ENCODE data around the gene CAPS. TPM values are rescaled to one million over a fixed set of nuclear protein-coding genes. Genes with fewer than 3 reads are reported as not detected.

The CAPS gene
- total and polyA plus RNA-seq, 2 experiments from 2014 or later: 15.5 to 17.8 TPM

- H3K4me2 ChIP-seq: peak overlapping the region; percentile 42
- no peaks in the 10 kb centered on the region for H3K9me3 ChIP-seq (ENCODE audit: low read depth)
- peak; percentile 76 for DNase-seq (ENCODE audit: low spot score)
- no peaks in the 10 kb centered on the region for H3K9me2 ChIP-seq (replicated peaks; ENCODE audit: insufficient read depth)
- no peaks in the 10 kb centered on the region for H3K79me2 ChIP-seq
- no peak overlapping the region for H2AFZ ChIP-seq
- H3K27me3 ChIP-seq: no peaks in the 10 kb centered on the region
- peaks cover 12% of the 10 kb centered on the region for H3K4me1 ChIP-seq (ENCODE audit: insufficient read depth)
- H3K4me3 ChIP-seq: no peak overlapping the region
- peak; percentile 77 for TF ChIP-seq CTCF (IDR thresholded peaks at IDR 0.05; ENCODE audit: poor library complexity)
- no peak for TF ChIP-seq EZH2 (IDR thresholded peaks at IDR 0.05; ENCODE audit: borderline replicate concordance)
- no peak for TF ChIP-seq EZH2phosphoT487 (IDR thresholded peaks at IDR 0.05; ENCODE audit: low read depth, severe bottlenecking, unreplicated experiment)
- 40% methylated on average over 47 of the region's 48 CpGs for WGBS (ENCODE audit: low lambda C conversion rate, missing lambda C conversion rate)
- no peaks in the 10 kb centered on the region for H3K36me3 ChIP-seq (replicated peaks; ENCODE audit: insufficient read depth, low read depth)
- H3K27ac ChIP-seq: no peak overlapping the region
- peaks cover 2% of the 10 kb centered on the region for H4K20me1 ChIP-seq (ENCODE audit: insufficient read depth, poor library complexity, severe bottlenecking)
Measured at GRCh38 chr19:5891938-5892771, 21.9 kb upstream of the CAPS start.

- Histone ChIP-seq H3K4me2 (peak overlapping the region; percentile 42), H3K27me3 (no peaks in the 10 kb centered on the region), H3K9me3 (ENCODE audit: low read depth) (no peaks in the 10 kb centered on the region), H4K20me1 (ENCODE audit: insufficient read depth, poor library complexity, severe bottlenecking) (peaks cover 9% of the 10 kb centered on the region), H2AFZ (no peak overlapping the region), H3K4me3 (no peak overlapping the region), H3K4me1 (ENCODE audit: insufficient read depth) (peaks cover 12% of the 10 kb centered on the region), H3K36me3 (replicated peaks; ENCODE audit: insufficient read depth, low read depth) (no peaks in the 10 kb centered on the region), H3K27ac (no peak overlapping the region), H3K9me2 (replicated peaks; ENCODE audit: insufficient read depth) (no peaks in the 10 kb centered on the region), H3K79me2 (no peaks in the 10 kb centered on the region)
- WGBS (ENCODE audit: low lambda C conversion rate, missing lambda C conversion rate): 71% methylated on average over 15 of the region's 15 CpGs
- TF ChIP-seq CTCF (IDR thresholded peaks at IDR 0.05; ENCODE audit: poor library complexity) (no peak), EZH2 (IDR thresholded peaks at IDR 0.05; ENCODE audit: borderline replicate concordance) (no peak), EZH2phosphoT487 (IDR thresholded peaks at IDR 0.05; ENCODE audit: low read depth, severe bottlenecking, unreplicated experiment) (no peak)
- DNase-seq (ENCODE audit: low spot score): no peak
Measured at GRCh38 chr19:5892772-5893275, 21.2 kb upstream of the CAPS start.

- Histone ChIP-seq H3K27me3 (no peaks in the 10 kb centered on the region), H4K20me1 (ENCODE audit: insufficient read depth, poor library complexity, severe bottlenecking) (peaks cover 14% of the 10 kb centered on the region), H3K4me1 (ENCODE audit: insufficient read depth) (peaks cover 12% of the 10 kb centered on the region), H3K36me3 (replicated peaks; ENCODE audit: insufficient read depth, low read depth) (no peaks in the 10 kb centered on the region), H3K9me3 (ENCODE audit: low read depth) (no peaks in the 10 kb centered on the region), H3K4me3 (no peak overlapping the region), H3K79me2 (peaks cover 4% of the 10 kb centered on the region), H3K9me2 (replicated peaks; ENCODE audit: insufficient read depth) (no peaks in the 10 kb centered on the region), H3K4me2 (no peak overlapping the region), H2AFZ (no peak overlapping the region), H3K27ac (no peak overlapping the region)
- WGBS (ENCODE audit: low lambda C conversion rate, missing lambda C conversion rate): 84% methylated on average over 13 of the region's 13 CpGs
- no peak for TF ChIP-seq EZH2phosphoT487 (IDR thresholded peaks at IDR 0.05; ENCODE audit: low read depth, severe bottlenecking, unreplicated experiment)
- TF ChIP-seq CTCF (IDR thresholded peaks at IDR 0.05; ENCODE audit: poor library complexity): no peak
- TF ChIP-seq EZH2 (IDR thresholded peaks at IDR 0.05; ENCODE audit: borderline replicate concordance): no peak
- no peak for DNase-seq (ENCODE audit: low spot score)
Measured at GRCh38 chr19:5893296-5893903, 20.7 kb upstream of the CAPS start.

Measured in hepatocyte (in vitro differentiated cells).